ENCODE measurements around the gene SLAIN2. TPM values are rescaled to one million over a fixed set of nuclear protein-coding genes. Genes with fewer than 3 reads are reported as not detected.
"Not testable (repeated sequence)": the region's sequence is repeated elsewhere in the genome, so short reads cannot be mapped to it uniquely, and the experiment has no call there.

Gene SLAIN2
- total RNA-seq, 1 experiment from 2014 or later, result 25.5 TPM

DNA sequence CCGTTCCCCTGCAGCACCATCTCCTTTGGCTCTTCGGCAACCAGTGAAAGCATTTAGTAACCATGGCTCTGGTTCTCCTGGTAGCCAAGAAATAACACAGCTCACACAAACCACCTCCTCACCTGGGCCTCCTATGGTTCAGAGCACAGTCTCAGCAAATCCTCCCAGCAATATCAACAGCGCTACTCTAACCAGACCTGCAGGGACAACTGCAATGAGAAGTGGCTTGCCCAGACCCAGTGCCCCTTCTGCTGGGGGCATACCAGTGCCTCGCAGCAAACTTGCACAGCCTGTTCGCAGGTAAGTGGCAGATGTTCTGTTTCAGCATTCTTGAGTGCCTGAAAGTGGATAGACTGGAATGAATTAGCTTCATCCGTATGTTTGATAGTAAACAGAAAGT lies 78.8 kb downstream of the SLAIN2 start:
- in situ Hi-C loops (cut with HindIII; ENCODE audit: low sequenced_read_pairs), result no loop called here

DNA sequence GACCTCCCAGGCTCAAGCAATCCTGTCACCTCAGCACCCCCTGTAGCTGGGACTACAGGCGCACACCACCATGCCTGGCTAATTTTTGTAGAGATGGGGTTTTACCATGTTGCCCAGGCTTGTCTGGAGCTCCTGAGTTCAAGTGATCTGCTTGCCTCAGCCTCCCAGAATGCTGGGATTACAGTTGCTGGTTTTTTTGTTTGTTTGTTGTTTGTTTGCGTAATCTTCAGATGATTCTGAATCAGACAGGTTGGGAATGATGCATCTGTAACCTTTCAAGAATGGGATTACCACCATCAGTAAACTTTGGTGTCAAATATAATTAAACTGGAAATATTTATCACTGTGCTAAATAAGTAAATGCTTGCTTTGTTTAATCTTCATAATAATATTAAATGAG lies 79.8 kb downstream of the SLAIN2 start:
- no peak for DNase-seq (ENCODE audit: low spot score)
- in situ Hi-C loops (cut with HindIII; ENCODE audit: low sequenced_read_pairs), result no loop called here

More for the DNA sequence above, 78.8 kb downstream of the SLAIN2 start:
- DNase-seq (ENCODE audit: low spot score), result no peak

DNA sequence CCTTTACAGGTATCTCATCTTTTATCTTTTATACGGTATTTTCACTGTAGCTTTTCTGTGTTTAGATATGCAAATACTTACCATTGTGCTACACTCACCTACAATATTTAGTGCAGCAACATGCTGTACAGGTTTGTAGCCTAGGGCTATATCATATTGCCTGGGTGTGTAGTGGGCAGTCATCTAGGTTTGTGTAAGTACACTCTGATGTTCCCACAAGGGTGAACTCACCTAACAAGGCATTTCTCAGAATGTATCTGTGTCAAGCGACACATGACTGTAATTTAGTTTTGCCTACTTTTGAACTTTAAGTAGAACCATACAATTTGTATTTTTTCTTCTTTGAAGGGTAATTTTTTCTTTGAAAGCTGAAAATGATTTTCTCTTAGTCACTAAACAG lies 87.6 kb downstream of the SLAIN2 start:
- in situ Hi-C loops (cut with HindIII; ENCODE audit: low sequenced_read_pairs), result no loop called here
- no peak for DNase-seq (ENCODE audit: low spot score)

DNA sequence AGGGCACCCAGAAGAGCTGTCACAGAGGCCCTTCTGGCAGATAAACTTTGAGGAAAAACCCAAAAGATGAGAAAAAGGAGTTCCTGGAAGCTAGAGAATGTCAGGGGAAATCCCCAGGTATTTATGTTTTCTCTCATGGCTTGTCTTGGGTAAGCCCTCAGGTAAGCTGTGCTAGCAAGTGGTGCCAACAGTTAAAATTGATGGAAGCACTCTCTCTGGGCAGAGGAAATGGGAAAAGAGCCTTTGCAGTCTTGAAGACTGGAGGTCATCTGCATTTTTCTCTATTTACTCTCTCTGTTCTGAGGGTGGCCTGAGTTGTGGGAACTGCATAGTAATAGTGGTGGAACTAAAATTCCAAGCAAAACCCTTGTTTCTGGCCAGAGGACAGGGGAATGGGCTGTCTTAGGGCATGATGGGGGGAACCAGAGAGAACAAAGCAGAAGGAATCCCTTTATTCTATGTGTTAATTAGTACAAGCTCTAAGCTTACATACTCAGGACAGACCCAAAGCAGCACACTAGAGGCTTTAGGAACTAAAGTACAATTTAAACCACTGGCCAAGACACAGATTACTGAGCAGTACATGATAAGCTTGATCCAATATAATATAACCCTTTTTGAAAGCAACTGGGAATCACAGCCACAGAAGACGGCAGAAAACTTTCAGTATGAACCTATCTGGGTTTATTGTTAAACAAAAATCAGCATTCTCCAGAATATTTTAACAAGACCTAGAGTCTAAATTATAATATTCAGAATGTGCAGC lies 88.6 kb downstream of the SLAIN2 start:
- DNase-seq (ENCODE audit: low spot score), result no peak
- in situ Hi-C loops (cut with HindIII; ENCODE audit: low sequenced_read_pairs), result no loop called here

DNA sequence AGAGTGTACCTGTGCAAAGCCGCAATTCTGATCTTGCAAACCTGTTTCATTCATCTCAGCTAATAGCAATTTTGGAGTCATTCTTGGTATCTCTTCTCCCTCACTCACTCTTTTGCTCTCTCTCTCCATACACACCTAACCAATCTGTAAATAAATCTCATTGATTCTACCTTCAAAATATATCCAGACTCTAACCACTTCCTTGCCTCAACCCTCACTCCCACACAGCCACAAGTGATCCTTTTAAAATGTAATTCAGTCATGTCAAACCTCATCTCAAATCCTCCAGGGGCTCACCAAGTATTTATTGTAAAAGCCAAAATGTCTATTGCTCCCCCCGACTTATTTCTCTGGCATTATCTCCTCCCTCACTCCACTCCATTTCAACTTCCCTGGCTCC lies 90.1 kb downstream of the SLAIN2 start:
- no peak for DNase-seq (ENCODE audit: low spot score)
- in situ Hi-C loops (cut with HindIII; ENCODE audit: low sequenced_read_pairs), result no loop called here

DNA sequence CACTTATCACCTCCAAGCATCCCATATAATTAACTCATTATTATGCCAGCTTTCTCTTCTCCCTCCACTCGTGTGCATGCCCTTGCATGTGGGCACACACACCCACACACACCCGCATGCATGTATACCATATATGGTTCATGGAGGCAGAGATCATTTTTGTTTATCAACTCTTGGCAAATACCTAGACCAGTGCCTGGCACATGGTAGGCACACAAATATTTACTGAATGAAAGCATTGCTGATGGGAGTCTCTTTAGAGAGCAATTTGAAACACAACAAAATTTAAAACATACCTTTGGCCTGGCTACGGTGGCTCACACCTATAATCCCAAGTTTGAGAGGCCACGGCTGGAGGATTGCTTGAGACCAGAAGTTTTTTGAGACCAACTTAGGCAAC lies 90.7 kb downstream of the SLAIN2 start:
- no peak for DNase-seq (ENCODE audit: low spot score)
- in situ Hi-C loops (cut with HindIII; ENCODE audit: low sequenced_read_pairs), result no loop called here

DNA sequence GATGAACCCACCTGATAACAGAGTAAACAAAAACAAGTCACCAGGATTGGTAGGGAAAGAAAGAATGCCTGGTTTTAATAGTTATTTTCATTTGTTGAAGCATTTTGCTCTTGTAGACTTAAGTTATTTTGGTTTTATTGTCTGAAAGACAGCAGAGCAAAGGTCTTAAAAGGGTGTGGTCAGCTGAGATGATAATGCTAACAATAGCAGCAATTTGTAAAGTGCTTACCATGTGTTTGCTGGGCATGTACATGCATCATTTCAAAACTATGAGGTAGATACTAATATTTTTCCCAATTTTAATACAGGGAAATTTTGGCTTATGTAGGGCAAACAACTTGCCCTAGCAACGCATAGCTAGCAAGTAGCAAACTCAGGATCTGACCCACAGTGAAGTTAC lies 95.0 kb downstream of the SLAIN2 start:
- no peak for DNase-seq (ENCODE audit: low spot score)
- in situ Hi-C loops (cut with HindIII; ENCODE audit: low sequenced_read_pairs), result no loop called here

DNA sequence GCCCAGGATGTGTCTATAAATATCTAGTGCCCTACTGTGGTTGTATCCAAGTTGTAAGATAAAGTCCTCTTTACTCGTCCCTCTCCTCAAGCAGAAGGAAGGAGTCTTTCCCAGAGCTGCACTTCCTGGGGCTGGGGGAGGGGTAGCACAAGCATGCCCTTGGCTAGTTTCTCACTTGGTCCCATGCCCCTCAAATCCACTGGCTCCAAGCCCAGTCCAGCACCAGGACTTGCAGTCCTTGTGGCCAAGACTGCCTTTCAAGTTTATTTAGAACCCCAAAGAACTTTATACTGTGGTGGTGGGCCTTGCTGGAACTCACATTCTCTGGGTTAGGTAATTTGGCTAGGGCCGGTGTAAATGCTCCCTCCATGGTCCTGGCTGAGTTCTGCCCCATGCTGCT lies 98.7 kb downstream of the SLAIN2 start:
- peak; percentile 8 for DNase-seq (ENCODE audit: low spot score)
- in situ Hi-C loops (cut with HindIII; ENCODE audit: low sequenced_read_pairs), result no loop called here

DNA sequence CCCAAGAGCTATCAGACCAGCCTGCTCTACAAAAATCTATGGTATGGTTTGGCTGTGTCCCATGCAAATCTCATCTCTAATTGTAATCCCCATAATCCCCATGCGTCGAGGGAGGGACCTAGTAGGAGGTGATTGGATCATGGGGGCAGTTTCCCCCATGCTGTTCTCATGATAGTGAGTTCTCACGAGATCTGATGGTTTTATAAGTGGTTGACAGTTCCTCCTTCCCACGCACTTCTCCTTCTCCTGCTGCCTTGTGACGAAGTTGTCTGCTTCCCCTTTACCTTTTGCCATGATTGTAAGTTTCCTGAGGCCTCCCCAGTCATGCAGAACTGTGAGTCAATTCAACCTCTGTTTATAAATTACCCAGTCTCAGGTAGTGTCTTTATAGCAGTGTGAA lies 99.6 kb downstream of the SLAIN2 start:
- in situ Hi-C loops (cut with HindIII; ENCODE audit: low sequenced_read_pairs), result not testable (repeated sequence)

DNA sequence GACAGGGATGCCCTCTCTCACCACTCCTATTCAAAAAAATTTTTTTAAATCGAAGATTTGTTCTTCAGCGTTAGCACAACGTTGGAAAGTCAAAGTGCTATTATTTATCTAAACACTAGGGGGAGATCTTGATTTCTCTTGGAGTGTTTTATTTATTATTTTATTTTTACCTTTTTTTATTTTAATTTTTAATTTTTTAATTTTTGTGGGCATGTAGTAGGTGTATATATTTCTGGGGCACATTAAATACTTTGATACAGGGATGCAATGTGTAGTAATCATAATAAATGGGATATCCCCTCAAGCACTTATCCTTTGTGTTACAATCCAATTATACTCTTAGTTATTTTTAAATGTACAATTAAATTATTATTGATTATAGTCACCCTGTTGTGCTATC lies 104.4 kb downstream of the SLAIN2 start:
- no peak for DNase-seq (ENCODE audit: low spot score)
- in situ Hi-C loops (cut with HindIII; ENCODE audit: low sequenced_read_pairs), result no loop called here

More for the DNA sequence above, 99.6 kb downstream of the SLAIN2 start:
- not testable (repeated sequence) for DNase-seq (ENCODE audit: low spot score)

DNA sequence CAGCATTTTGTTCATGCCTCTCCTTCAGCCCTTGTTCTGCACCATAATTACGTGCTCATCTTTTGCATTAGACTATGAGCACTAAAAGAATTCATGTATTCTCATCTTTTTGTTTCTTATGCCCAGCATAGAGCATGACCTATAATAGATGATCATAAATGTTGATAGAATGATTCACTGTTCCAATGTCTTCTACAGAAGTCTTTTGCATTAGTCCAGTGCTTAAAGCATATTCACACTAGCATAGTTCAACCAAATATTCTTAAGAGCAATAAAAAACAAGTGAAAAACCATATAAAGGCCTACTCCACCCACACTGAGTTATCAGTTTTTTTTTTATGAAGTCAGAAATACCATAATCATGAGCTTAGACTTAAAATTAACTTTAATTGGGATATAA lies 105.3 kb downstream of the SLAIN2 start:
- in situ Hi-C loops (cut with HindIII; ENCODE audit: low sequenced_read_pairs), result no loop called here
- no peak for DNase-seq (ENCODE audit: low spot score)

DNA sequence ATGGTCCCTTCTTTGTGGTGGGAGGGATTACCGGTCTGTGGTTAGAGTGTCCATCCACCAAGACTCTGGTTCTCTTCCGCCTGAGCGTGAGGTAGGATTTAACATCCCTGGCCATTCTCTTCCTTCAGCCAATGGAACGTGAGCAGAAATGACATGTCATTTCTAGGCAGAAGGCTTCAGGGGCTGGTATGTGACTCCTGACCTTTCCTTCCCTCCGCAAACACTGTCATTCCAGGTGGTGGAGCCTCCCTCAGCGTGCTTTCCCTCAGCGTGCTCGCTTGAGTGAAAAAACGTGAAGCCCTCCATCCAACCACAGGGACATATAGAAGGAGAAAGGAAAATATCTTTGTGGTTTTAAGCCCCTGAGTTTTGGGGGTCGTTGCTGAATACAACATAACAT lies 107.8 kb downstream of the SLAIN2 start:
- in situ Hi-C loops (cut with HindIII; ENCODE audit: low sequenced_read_pairs), result no loop called here
- DNase-seq (ENCODE audit: low spot score), result no peak

DNA sequence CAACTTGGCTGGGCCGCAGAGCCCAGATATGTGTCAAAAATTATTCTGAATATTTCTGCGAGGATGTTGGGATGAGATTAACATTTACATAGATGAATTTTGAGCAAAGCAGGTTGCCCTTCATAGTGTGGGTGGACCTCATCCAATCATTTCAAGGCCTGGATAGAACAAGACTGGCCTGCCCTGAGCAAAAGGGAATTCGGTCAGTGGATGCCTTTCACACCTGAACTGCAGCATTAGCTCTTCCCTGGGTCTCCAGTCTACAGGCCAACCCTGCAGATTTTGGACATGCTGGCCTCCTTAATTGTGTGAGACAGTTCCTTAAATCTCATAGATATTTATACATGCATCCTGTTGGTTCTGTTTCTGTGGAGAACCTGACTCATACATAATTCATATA lies 109.4 kb downstream of the SLAIN2 start:
- DNase-seq (ENCODE audit: low spot score), result no peak
- in situ Hi-C loops (cut with HindIII; ENCODE audit: low sequenced_read_pairs), result no loop called here

DNA sequence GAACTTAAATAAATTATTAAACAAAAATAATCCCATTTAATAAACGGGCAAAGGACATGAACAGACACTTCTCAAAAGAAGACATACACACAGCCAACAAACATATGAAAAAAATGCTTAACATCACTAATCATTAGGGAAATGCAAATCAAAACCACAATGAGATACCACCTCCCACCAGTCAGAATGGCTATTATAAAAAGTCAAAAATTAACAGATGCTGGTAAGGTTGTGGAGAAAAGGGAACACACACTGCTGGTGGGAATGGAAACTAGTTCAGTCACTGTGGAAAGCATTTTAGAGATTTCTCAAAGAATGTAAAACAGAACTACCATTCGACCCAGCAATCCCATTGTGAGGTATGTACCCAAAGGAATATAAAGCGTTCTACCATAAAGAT lies 110.3 kb downstream of the SLAIN2 start:
- DNase-seq (ENCODE audit: low spot score); in situ Hi-C loops (cut with HindIII; ENCODE audit: low sequenced_read_pairs): not testable (repeated sequence)

DNA sequence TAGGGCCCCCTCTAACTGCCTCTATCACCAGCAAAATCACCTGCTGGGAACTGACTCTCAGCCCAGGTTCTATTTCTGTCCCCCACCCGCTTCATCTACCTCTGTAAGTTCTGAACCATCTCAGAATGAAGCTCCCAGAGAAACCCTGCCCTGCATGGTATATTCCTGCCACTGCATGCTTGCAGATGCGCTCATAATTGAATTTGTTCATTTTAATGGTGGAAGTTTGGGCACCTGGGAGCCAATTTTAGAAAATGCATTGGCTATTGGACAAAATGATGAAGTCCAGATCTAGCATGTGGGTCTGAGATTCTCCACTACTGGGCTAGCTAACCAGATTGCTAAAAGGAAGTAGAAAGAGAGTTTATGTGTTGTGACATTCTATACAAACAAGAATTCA lies 113.3 kb downstream of the SLAIN2 start:
- in situ Hi-C loops (cut with HindIII; ENCODE audit: low sequenced_read_pairs), result no loop called here
- no peak for DNase-seq (ENCODE audit: low spot score)

DNA sequence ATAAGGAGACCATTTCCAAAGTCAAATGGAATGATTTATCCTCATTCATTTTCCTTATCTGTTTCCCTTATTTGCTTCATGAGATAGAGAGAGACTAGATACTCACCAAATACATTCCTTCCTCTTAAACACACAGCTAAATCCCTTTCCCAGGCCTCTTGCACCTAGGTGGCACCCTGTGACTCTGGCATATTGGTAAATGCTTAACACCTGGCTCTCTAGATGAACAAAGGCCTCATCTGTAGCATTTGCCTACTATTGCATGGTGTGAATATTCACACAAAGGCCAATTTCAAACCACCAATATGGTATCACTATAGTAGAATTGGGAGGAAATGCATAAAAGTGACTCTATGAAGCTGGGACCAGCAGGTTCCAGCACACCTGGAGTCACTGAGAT lies 119.7 kb downstream of the SLAIN2 start:
- DNase-seq (ENCODE audit: low spot score), result no peak
- in situ Hi-C loops (cut with HindIII; ENCODE audit: low sequenced_read_pairs), result no loop called here

DNA sequence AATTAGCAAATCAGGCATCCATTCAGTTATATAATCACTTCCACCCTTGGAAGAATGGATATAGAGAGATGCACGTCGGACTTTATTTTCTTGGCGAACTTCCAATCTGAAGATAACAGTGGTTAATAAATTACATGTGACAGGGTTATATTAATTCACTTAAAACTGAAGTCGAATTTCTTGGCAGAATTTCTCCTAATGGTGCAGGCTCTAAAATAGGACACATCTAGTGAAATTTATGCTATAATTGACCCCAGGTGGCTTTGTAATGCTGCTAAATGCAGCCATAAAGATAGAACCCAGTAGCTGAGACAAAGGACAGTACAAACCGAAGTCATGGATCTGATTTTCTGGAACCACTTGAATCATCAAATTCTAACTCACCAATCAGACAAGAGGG lies 121.0 kb downstream of the SLAIN2 start:
- no peak for DNase-seq (ENCODE audit: low spot score)
- in situ Hi-C loops (cut with HindIII; ENCODE audit: low sequenced_read_pairs), result no loop called here

DNA sequence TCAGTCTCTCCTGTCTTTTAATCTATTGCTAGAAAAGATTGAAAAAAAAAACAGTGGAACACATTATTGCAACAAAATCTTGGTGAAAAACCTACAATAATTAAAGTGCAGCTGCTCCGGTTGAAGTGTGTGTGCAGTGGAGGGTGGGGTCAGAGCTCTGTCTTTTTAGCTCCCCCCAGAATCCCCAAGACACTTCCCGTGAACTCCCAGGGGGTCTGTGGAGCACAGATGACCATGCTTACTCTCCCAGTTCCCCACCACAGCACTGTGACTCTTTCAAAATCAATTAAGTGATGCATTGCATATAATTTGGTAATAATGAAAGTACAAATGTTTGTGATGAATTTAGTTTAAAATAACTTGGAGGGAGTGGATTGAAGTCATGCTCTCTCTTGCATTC lies 126.1 kb downstream of the SLAIN2 start:
- DNase-seq (ENCODE audit: low spot score), result no peak
- in situ Hi-C loops (cut with HindIII; ENCODE audit: low sequenced_read_pairs), result no loop called here

DNA sequence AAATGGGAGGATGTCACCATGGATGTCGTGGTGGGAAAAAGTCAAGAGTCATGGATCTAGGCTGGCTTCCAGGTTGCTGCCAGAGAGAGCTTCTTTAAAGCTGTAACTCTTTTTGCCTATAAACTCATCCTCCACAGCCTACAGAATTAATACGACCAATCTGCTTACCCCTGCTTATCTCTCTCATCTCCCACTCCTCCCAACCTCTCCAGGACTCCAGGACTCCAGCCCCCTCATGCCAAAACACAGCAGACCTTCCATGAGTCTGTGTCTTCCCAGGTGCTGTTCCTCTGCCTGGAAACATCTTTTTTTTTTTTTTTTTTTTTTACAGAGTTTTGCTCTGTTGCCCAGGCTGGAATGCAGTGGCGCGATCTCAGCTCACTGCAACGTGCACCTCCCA lies 126.6 kb downstream of the SLAIN2 start:
- no peak for DNase-seq (ENCODE audit: low spot score)
- in situ Hi-C loops (cut with HindIII; ENCODE audit: low sequenced_read_pairs), result no loop called here

DNA sequence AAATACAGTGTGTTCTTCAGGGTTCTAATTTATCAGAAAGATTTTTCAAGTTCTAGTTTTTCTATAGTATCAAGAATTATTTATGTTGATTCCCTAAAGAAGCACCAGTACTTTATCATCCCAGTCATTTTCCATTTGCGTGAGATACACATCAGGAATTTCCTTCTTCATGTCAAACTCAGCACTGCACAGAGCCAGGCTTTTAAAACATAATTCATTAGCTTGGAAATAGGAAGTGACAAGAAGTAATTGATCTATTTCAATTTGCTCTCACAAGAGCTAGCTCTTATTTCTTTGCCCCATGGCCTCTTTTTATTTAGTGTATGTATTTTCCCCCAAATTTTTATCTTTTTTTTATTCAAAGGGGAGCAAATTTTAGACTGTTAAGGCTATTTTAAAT lies 128.8 kb downstream of the SLAIN2 start:
- in situ Hi-C loops (cut with HindIII; ENCODE audit: low sequenced_read_pairs), result no loop called here
- no peak for DNase-seq (ENCODE audit: low spot score)

DNA sequence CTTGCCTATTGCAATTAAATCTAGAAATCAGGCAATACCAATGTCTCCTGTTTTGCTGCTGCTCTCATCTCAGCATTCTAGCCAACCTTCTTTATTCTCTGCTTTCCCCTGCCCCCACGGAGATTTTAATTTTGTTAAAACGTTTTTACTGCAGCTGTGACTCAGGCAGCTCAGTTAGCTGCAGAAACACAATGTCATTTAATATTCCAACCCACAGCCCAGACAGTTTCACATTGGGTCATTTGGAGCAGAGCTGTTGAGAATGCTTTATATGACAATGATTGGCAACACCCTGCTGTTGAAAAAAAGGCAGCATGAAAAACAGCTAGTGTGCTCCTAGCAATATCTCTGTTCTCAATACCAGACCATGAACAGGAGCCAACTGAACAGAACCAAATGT lies 129.2 kb downstream of the SLAIN2 start:
- in situ Hi-C loops (cut with HindIII; ENCODE audit: low sequenced_read_pairs), result no loop called here

More for the DNA sequence above, 129.2 kb downstream of the SLAIN2 start:
- DNase-seq (ENCODE audit: low spot score), result no peak

Data from G401 (cell line).